Posterior vena cava (tissue), 2 donors: ENCODE data around the gene NTPCR. TPM values are rescaled to one million over a fixed set of nuclear protein-coding genes. Genes with fewer than 3 reads are reported as not detected.
"Not testable (repeated sequence)": the region's sequence is repeated elsewhere in the genome, so short reads cannot be mapped to it uniquely, and the experiment has no call there.

Experiments used
- DNase-seq: peaks from one replicate; pipeline ENCODE4 v3.0.0-alpha.2; 2020; ENCODE audit warnings: low spot score
- intact Hi-C, 2 donors: fragments of 100-400 bp; cut with DNase I; formaldehyde crosslinking; loops; one replicate each; pipeline versions ENCODE4 v1.14.1 to v1.14.2; 2022 to 2023
- total RNA-seq, 2 donors: library from RNA; stranded (reverse); fragmentation: NEBNext Ultra II Directional; extraction: Animal tissue kit (Norgen Biotek cat#: 25700); gene quantifications; one replicate each; pipeline ENCODE4 v1.2.1, GENCODE V29; 2021
- donor health status: DM: yes; HTN: yes; CAD: no.
- donor health status: DM: yes; HTN: yes; CAD: no.

Gene NTPCR
- total RNA-seq, 2 donors from 2014 or later = 27.5 to 37.3 TPM

- DNase-seq = no peak
- intact Hi-C loops = no loop called here
Observed at GRCh38 chr1:232996143-232996542, 45.7 kb downstream of the NTPCR start.

- intact Hi-C loops = no loop called here
- no peak for DNase-seq
Observed at GRCh38 chr1:232998138-232998537, 47.7 kb downstream of the NTPCR start.

GRCh38 chr1:232998646-232999045, 48.2 kb downstream of the NTPCR start:
- intact Hi-C loops = no loop called here

GRCh38 chr1:232999956-233000625, 49.7 kb downstream of the NTPCR start:
- no peak for DNase-seq
- intact Hi-C loops = no loop called here

More at GRCh38 chr1:232998646-232999045, 48.2 kb downstream of the NTPCR start:
- DNase-seq = no peak

GRCh38 chr1:233003638-233004037, 53.2 kb downstream of the NTPCR start:
- intact Hi-C loops, DNase-seq: not testable (repeated sequence)

GRCh38 chr1:233004451-233004850, 54.0 kb downstream of the NTPCR start:
- DNase-seq = no peak
- intact Hi-C loops = no loop called here

- no peak for DNase-seq
- intact Hi-C loops = no loop called here
Observed at GRCh38 chr1:233005156-233005555, 54.7 kb downstream of the NTPCR start.

GRCh38 chr1:233005703-233006102, 55.3 kb downstream of the NTPCR start:
- intact Hi-C loops = no loop called here
- DNase-seq = no peak

- intact Hi-C loops = no loop called here
- DNase-seq = no peak
Observed at GRCh38 chr1:233006108-233006507, 55.7 kb downstream of the NTPCR start.

GRCh38 chr1:233006541-233006973, 56.1 kb downstream of the NTPCR start:
- DNase-seq = no peak
- intact Hi-C loops = no loop called here

GRCh38 chr1:233010146-233010545, 59.7 kb downstream of the NTPCR start:
- no peak for DNase-seq
- intact Hi-C loops = no loop called here

- intact Hi-C loops = no loop called here
Observed at GRCh38 chr1:233012021-233012420, 61.6 kb downstream of the NTPCR start.

GRCh38 chr1:233015965-233016364, 65.6 kb downstream of the NTPCR start:
- DNase-seq = no peak
- intact Hi-C loops = no loop called here

More at GRCh38 chr1:233012021-233012420, 61.6 kb downstream of the NTPCR start:
- no peak for DNase-seq

GRCh38 chr1:233016798-233017197, 66.4 kb downstream of the NTPCR start:
- no peak for DNase-seq
- intact Hi-C loops = no loop called here

- DNase-seq = no peak
- intact Hi-C loops = no loop called here
Observed at GRCh38 chr1:233019083-233019482, 68.7 kb downstream of the NTPCR start.

- intact Hi-C loops = loop anchor here in 1 of 2 donors (10.0 kb wide), 1 partner anchor 385 kb away; the partner anchor contains the start of gene SIPA1L2
Observed at GRCh38 chr1:233019778-233020325, 69.4 kb downstream of the NTPCR start.

GRCh38 chr1:233020426-233020825, 70.0 kb downstream of the NTPCR start:
- intact Hi-C loops = loop anchor here in 1 of 2 donors (10.0 kb wide), 1 partner anchor 386 kb away; the partner anchor contains the start of gene SIPA1L2
- no peak for DNase-seq

More at GRCh38 chr1:233019778-233020325, 69.4 kb downstream of the NTPCR start:
- no peak for DNase-seq

GRCh38 chr1:233022246-233022645, 71.8 kb downstream of the NTPCR start:
- intact Hi-C loops = loop anchor here in 1 of 2 donors (10.0 kb wide), 1 partner anchor 387 kb away; the partner anchor contains the start of gene SIPA1L2
- no peak for DNase-seq

- intact Hi-C loops = loop anchor here in 1 of 2 donors (10.0 kb wide), 1 partner anchor 389 kb away; the partner anchor contains the start of gene SIPA1L2
Observed at GRCh38 chr1:233024199-233024598, 73.8 kb downstream of the NTPCR start.

GRCh38 chr1:233025157-233025556, 74.7 kb downstream of the NTPCR start:
- intact Hi-C loops = loop anchor here in 1 of 2 donors (10.0 kb wide), 1 partner anchor 390 kb away; the partner anchor contains the start of gene SIPA1L2
- no peak for DNase-seq

More at GRCh38 chr1:233024199-233024598, 73.8 kb downstream of the NTPCR start:
- DNase-seq = no peak
